Muscle layer of colon (tissue), 2 donors: Measurements from ENCODE around the gene LPIN2.
"Not testable (repeated sequence)": the region's sequence is repeated elsewhere in the genome, so short reads cannot be mapped to it uniquely, and the experiment has no call there.

Source experiments
- H3K27ac ChIP-seq: one replicate; pipeline ENCODE4 v1.7.0; 2013; ENCODE audit warnings: low read depth, mild to moderate bottlenecking, low read length, moderate library complexity
- H3K27me3 ChIP-seq, 2 donors: one replicate each; pipeline ENCODE4 v1.7.0; 2013; ENCODE audit warnings: low read length in 2 of 2, mild to moderate bottlenecking in 2 of 2; ENCODE audit not compliant: insufficient read depth in 2 of 2, control insufficient read depth in 1 of 2
- H3K36me3 ChIP-seq: one replicate; pipeline ENCODE4 v1.7.0; 2013; ENCODE audit warnings: mild to moderate bottlenecking, low read length; ENCODE audit not compliant: insufficient read depth
- H3K4me1 ChIP-seq: one replicate; pipeline ENCODE4 v1.7.0; 2013; ENCODE audit warnings: mild to moderate bottlenecking, low read length; ENCODE audit not compliant: insufficient read depth
- H3K4me3 ChIP-seq, 2 donors: one replicate each; pipeline ENCODE4 v1.7.0; 2013; ENCODE audit warnings: low read length in 2 of 2, low read depth in 1 of 2, mild to moderate bottlenecking in 1 of 2, moderate library complexity in 1 of 2
- H3K9ac ChIP-seq: one replicate; pipeline ENCODE4 v1.7.0; 2013; ENCODE audit warnings: low read length
- H3K9me3 ChIP-seq: one replicate; pipeline ENCODE4 v1.7.0; 2013; ENCODE audit warnings: mild to moderate bottlenecking, low read length
- donor health status: abdominal sarcoma.
- donor health status: Adenocarcinoma of cecum.

Gene LPIN2

DNA sequence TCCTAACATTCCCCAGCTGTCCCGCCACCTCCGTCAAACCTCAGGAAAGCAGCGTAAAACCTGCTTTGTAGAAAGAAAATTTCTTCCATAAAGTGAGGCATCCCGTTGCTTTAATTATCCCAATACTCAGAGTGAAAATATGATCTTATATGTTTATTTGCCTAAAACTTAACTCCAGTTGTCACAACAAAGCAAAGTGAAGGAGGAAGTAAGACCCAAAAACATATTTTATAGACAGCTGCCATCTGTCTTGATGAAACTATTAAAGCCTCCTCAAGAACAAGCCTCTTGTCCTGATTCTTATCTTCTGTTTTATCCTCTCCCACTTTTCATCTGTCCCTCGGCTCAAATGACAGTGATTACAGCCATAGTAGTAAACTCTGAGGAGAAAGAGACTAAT, 28.9 kb upstream of the LPIN2 start:
- H3K36me3 ChIP-seq: no peaks in the 10 kb centered on the region
- no peak overlapping the region for H3K4me3 ChIP-seq
- no peak overlapping the region for H3K27ac ChIP-seq
- H3K27me3 ChIP-seq: no peaks in the 10 kb centered on the region
- H3K4me1 ChIP-seq: no peaks in the 10 kb centered on the region
- no peaks in the 10 kb centered on the region for H3K9me3 ChIP-seq
- H3K9ac ChIP-seq: no peak overlapping the region

DNA sequence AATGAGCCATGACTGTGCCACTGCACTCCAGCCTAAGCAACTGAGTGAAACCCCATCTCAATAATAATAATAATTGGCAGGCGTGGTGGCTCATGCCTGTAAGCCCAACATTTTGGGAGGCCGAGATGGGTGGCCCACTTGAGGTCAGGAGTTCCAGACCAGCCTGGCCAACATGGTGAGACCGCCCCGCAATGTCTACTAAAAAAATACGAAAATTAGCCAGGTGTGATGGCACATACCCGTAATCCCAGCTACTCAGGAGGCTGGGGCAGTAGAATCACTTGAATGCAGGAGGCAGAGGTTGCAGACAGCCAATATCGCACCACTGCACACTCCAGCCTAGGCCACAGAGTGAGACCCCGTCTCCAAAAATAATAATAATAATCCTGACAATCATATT, 27.9 kb upstream of the LPIN2 start:
- H3K4me1 ChIP-seq: no peaks in the 10 kb centered on the region
- no peak overlapping the region for H3K9ac ChIP-seq
- no peaks in the 10 kb centered on the region for H3K27me3 ChIP-seq
- H3K9me3 ChIP-seq: no peaks in the 10 kb centered on the region
- no peak overlapping the region for H3K4me3 ChIP-seq
- no peaks in the 10 kb centered on the region for H3K36me3 ChIP-seq
- no peak overlapping the region for H3K27ac ChIP-seq

DNA sequence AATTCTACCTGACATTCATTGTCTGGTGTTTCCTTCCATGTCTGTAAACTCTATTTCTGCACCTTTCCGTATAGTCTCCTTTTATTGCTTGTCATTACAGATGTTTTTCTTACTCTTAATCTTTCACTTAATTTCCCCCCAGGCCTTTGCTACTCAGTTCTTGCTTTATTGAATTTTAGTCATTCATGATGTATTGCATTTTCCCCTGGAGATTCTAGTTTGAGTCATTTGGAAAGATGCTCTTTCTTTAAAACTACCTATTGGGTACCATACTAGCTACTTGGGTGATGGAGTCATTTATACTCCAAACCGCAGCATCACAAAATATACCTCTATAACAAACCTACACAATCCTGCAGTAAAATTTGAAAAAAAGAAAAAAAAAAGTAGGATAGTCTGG, 27.2 kb upstream of the LPIN2 start:
- Histone ChIP-seq H3K36me3 (no peaks in the 10 kb centered on the region), H3K9me3 (no peaks in the 10 kb centered on the region), H3K4me3 (no peak overlapping the region), H3K27ac (no peak overlapping the region), H3K27me3 (no peaks in the 10 kb centered on the region), H3K9ac (no peak overlapping the region), H3K4me1 (no peaks in the 10 kb centered on the region)

DNA sequence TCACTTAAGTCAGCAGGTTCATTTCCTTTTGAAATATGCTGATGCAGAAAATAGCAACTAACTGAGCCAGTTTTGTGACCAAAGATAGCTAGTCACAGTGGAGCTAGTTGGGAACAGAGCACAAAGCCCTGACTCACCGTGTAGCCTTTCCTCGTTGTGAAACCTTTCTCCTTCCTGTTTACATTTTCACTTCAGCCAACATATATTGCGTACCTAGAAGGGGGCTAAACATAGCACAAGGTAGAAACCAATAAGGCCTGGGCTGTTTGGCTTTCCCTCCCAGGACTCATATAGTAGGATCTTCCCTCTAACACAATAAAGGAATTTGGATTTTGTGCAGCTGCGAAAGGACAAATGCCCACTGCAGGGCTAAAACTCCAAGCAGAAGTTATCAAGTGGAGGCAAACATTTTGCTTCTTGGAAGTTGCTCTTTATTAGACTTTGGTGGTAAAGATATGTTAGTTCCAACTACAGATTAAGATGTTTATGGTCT, 24.5 kb upstream of the LPIN2 start:
- Histone ChIP-seq H3K4me3 (no peak overlapping the region), H3K36me3 (no peaks in the 10 kb centered on the region), H3K4me1 (no peaks in the 10 kb centered on the region), H3K9me3 (no peaks in the 10 kb centered on the region), H3K27me3 (no peaks in the 10 kb centered on the region), H3K9ac (no peak overlapping the region), H3K27ac (no peak overlapping the region)

DNA sequence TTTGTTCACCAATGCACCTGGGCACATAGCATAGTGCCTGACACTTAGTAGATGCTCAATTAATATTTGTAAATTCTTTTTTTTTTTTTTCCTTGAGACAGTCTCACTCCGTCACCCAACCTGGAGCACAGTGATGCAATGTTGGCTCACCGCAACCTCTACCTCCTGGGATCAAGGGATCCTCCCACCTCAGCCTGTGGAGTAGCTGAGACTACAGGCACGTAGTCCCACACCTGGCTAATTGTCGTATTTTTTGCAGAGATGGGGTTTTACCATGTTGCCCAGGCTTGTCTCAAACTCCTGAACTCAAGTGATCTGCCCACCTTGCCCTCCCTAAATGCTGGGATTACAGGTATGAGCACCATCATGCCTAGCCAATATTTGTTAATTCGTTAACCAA, 23.2 kb upstream of the LPIN2 start:
- Histone ChIP-seq H3K9me3 (no peaks in the 10 kb centered on the region), H3K36me3 (no peaks in the 10 kb centered on the region), H3K27ac (no peak overlapping the region), H3K4me1 (no peaks in the 10 kb centered on the region), H3K27me3 (no peaks in the 10 kb centered on the region), H3K4me3 (no peak overlapping the region), H3K9ac (no peak overlapping the region)

DNA sequence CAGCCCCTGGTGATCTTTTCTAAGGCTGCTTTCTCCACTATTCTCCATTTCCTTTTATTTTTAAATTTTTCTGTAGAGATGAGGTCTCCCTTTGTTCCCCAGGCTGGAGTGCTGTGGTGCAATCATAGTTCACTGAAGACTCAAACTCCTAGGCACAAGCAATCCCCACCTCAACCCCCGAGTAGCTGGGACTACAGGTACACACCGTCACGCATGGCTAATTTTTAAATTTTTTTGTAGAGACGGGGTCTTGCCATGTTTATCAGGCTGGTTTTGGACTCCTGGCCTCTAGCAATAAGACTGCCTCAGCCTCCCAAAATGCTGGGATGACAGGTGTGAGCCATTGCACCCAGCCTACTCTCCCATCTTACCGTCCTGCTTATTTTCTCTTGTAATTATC, 22.7 kb upstream of the LPIN2 start:
- Histone ChIP-seq H3K9me3 (no peaks in the 10 kb centered on the region), H3K27ac (no peak overlapping the region), H3K36me3 (no peaks in the 10 kb centered on the region), H3K9ac (no peak overlapping the region), H3K27me3 (no peaks in the 10 kb centered on the region), H3K4me1 (no peaks in the 10 kb centered on the region), H3K4me3 (no peak overlapping the region)

DNA sequence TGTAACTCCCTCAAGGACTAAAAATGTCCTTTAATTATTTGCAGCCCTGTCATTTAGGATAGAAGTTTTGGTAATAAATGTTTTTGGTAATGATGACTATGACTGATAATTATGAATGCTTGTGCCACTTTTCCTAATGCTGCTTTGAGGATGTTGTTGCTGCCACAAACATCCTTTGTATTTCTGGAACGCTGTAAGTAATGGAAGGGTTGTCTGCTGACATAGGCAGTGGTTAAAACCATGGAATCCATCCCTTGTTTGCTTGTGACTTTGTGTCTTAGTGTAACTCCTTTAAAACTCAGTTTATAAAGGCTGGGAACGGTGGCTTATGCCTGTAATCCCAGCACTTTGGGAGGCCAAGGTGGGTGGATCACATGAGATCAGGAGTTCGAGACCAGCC, 19.8 kb upstream of the LPIN2 start:
- Histone ChIP-seq H3K27ac (no peak overlapping the region), H3K9ac (no peak overlapping the region), H3K4me1 (peaks cover 10% of the 10 kb centered on the region), H3K4me3 (no peak overlapping the region), H3K36me3 (no peaks in the 10 kb centered on the region), H3K9me3 (no peaks in the 10 kb centered on the region), H3K27me3 (no peaks in the 10 kb centered on the region)

DNA sequence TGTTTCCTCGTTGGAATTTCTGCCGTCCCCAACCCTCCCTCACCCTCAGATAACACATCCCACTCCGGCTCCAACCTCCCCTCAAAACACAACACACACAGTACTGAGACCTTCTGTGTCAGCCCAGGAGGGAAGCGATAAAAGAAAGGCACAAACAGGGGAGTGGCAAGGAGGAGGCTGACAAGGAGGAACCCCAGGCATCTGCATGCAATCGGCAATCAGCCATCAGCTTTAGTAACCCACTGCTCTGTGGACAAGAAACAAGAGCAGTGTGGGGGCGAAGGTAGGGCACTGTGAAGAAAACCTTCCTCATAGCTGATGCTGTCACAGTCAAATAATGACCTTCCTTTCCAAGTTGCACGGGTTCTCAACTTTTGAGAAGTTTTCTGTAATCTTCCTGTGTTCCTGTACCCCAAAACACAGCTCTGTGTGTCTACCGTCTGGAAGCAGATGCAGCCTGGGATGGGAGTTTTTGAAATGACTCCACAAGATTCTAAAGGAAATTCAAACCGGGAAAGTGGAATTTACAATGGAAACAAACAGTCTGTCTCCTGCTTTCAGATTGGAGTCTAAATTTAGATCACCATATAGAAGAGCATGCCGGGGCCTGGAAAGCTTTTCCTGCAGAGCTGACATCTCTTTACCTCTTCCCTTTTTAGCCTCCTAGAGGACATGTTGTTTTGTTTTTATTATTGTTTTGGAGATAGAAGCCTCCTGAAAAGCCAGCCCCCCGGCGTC, 16.4 kb upstream of the LPIN2 start:
- Histone ChIP-seq H3K4me3 (no peak overlapping the region), H3K4me1 (peaks cover 13% of the 10 kb centered on the region), H3K9ac (no peak overlapping the region)

DNA sequence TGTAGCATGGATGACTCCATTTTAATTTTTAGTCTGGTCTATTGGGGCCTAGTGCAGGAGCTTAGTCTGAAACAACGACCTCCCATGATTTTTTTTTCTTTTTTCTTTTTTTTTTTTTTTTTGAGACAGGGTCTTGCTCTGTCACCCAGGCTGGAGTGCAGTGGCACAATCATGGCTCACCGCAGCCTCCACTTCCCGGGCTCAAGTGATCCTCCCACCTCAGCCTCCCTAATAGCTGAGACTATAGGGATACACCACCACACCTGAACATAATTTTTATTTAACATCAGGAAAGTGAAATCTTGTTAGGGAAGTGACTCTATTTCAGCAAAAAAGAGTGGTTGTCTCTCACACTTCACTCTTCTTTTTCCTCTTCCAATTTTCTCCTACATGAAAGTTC, 15.2 kb upstream of the LPIN2 start:
- H3K36me3 ChIP-seq, H3K27ac ChIP-seq, H3K9ac ChIP-seq, H3K4me3 ChIP-seq, H3K9me3 ChIP-seq, H3K27me3 ChIP-seq: not testable (repeated sequence)
- H3K4me1 ChIP-seq: peaks cover 13% of the 10 kb centered on the region

More for the DNA sequence above, 16.4 kb upstream of the LPIN2 start:
- H3K27me3 ChIP-seq: no peaks in the 10 kb centered on the region
- H3K36me3 ChIP-seq: no peaks in the 10 kb centered on the region
- H3K27ac ChIP-seq: peak overlapping the region; percentile 36
- H3K9me3 ChIP-seq: no peaks in the 10 kb centered on the region

DNA sequence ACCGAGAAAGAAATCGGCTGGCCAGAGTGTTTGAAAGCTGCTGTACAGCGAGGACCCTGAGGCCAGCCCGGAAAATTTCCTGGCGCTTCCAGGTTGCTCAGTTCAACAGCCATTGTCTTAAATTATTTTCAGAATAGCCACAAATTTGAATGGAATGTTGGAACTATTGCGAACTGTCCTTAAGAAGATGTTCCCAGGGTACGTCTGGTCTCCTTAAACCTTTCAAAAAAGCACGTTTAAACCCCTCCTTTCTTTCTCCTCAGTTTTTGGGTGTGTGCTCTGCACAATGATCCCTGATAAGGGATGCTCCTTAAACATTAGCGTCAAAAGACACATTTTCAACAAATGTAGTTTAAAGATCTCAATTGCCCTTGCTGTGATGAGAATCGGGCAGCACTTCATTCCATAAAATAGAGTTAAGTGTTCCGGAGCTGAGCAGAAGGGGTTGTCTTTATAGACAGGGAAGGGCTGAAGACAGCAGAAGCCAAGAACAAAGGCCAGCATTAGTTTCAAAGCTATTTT, 14.5 kb upstream of the LPIN2 start:
- Histone ChIP-seq H3K36me3 (no peaks in the 10 kb centered on the region), H3K9me3 (no peaks in the 10 kb centered on the region), H3K4me1 (peaks cover 13% of the 10 kb centered on the region), H3K27ac (no peak overlapping the region), H3K27me3 (no peaks in the 10 kb centered on the region), H3K9ac (no peak overlapping the region), H3K4me3 (no peak overlapping the region)

DNA sequence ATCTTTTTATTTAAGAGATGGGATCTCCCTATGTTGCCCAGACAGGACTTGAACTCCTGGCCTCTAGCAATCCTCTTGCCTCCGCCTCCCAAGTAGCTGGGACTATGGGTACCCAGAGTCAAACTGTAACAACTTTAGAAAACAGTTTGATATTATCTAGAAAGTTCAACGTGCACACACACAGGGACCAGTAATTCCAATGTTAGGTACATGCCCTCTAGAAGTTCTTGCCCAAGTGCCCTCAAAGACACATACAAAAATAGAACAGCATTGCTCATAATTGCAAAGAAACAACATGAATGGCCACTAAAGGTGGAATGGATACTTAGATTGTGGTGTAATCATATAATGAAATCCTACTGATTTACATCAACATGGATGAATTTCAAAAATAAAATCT, 12.6 kb upstream of the LPIN2 start:
- Histone ChIP-seq H3K27ac (no peak overlapping the region), H3K36me3 (no peaks in the 10 kb centered on the region), H3K27me3 (no peaks in the 10 kb centered on the region), H3K4me1 (peaks cover 13% of the 10 kb centered on the region), H3K9ac (no peak overlapping the region), H3K4me3 (no peak overlapping the region), H3K9me3 (no peaks in the 10 kb centered on the region)

DNA sequence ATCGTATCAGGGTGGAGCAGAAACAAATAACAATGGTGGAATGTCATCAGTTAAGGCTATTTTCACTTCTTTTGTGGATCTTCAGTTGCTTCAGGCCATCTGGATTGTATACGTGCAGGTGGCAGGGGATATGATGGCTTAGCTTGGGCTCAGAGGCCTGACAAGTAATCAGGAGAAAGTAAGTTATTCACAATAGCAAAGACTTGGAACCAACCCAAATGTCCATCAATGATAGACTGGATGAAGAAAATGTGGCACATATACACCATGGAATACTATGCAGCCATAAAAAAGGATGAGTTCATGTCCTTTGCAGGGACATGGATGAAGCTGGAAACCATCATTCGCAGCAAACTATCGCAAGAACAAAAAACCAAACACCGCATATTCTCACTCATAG, 10.7 kb upstream of the LPIN2 start:
- not testable (repeated sequence) for H3K36me3 ChIP-seq, H3K4me1 ChIP-seq, H3K9me3 ChIP-seq, H3K4me3 ChIP-seq, H3K27ac ChIP-seq, H3K27me3 ChIP-seq, H3K9ac ChIP-seq
